ENCODE measurements around the gene CCL18.
"Not testable (repeated sequence)": the region's sequence is repeated elsewhere in the genome, so short reads cannot be mapped to it uniquely, and the experiment has no call there.

DNA sequence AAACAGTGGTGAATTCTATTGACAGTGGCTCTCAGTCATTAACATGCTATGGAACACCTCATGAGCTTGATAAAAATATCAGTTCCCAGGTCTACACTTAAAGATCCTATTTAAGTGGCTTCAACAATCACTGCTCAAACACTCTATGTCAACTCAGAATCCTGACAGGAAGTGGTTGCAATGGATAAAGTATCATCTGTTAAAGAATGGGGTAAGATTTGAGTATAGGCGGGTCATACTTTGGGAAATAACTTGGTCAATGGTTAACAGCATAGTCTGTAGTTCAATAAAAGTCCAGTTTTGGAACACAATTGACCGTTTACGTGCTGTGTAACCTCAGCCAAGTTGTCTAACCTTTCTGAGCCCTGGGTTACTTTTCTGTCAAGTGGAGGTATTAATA lies 23.4 kb downstream of the CCL18 start:
- TF ChIP-seq, protein P1, sequence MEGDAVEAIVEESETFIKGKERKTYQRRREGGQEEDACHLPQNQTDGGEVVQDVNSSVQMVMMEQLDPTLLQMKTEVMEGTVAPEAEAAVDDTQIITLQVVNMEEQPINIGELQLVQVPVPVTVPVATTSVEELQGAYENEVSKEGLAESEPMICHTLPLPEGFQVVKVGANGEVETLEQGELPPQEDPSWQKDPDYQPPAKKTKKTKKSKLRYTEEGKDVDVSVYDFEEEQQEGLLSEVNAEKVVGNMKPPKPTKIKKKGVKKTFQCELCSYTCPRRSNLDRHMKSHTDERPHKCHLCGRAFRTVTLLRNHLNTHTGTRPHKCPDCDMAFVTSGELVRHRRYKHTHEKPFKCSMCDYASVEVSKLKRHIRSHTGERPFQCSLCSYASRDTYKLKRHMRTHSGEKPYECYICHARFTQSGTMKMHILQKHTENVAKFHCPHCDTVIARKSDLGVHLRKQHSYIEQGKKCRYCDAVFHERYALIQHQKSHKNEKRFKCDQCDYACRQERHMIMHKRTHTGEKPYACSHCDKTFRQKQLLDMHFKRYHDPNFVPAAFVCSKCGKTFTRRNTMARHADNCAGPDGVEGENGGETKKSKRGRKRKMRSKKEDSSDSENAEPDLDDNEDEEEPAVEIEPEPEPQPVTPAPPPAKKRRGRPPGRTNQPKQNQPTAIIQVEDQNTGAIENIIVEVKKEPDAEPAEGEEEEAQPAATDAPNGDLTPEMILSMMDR (conservative IDR thresholded peaks at IDR 0.05 in 1 of 2, IDR thresholded peaks at IDR 0.05 in 1 of 2; ENCODE audit: extremely low read depth in 1 of 2, insufficient read depth in 1 of 2, low read depth in 1 of 2, low read length in 2 of 2) = not testable (repeated sequence)
- not testable (repeated sequence) for TF ChIP-seq EZH2 (IDR thresholded peaks at IDR 0.05; ENCODE audit: borderline replicate concordance, low read length)

All from mammary epithelial cell (primary cell).